Measurements from ENCODE around the gene LIX1L. TPM values are rescaled to one million over a fixed set of nuclear protein-coding genes. Genes with fewer than 3 reads are reported as not detected.

Gene LIX1L
- total RNA-seq, 1 donor from 2014 or later = 52.2 TPM

- H3K9me3 Mint-ChIP-seq (ENCODE audit: unreplicated experiment) = no peaks in the 10 kb centered on the region
- TF ChIP-seq CTCF (IDR thresholded peaks at IDR 0.05) = no peak
- DNase-seq (ENCODE audit: extremely low spot score, unreplicated experiment) = no peak
- no peaks in the 10 kb centered on the region for H3K27me3 Mint-ChIP-seq (ENCODE audit: unreplicated experiment)
- peak overlapping the region; percentile 98 for H3K27ac Mint-ChIP-seq (ENCODE audit: unreplicated experiment)
- H3K4me3 Mint-ChIP-seq (ENCODE audit: unreplicated experiment) = peak overlapping the region; percentile 90
- peaks cover 30% of the 10 kb centered on the region for H3K4me1 Mint-ChIP-seq (ENCODE audit: unreplicated experiment)
- H3K36me3 Mint-ChIP-seq (ENCODE audit: unreplicated experiment) = peaks cover 17% of the 10 kb centered on the region
Measured at GRCh38 chr1:145918992-145919939, 38.6 kb downstream of the LIX1L start.

DNA sequence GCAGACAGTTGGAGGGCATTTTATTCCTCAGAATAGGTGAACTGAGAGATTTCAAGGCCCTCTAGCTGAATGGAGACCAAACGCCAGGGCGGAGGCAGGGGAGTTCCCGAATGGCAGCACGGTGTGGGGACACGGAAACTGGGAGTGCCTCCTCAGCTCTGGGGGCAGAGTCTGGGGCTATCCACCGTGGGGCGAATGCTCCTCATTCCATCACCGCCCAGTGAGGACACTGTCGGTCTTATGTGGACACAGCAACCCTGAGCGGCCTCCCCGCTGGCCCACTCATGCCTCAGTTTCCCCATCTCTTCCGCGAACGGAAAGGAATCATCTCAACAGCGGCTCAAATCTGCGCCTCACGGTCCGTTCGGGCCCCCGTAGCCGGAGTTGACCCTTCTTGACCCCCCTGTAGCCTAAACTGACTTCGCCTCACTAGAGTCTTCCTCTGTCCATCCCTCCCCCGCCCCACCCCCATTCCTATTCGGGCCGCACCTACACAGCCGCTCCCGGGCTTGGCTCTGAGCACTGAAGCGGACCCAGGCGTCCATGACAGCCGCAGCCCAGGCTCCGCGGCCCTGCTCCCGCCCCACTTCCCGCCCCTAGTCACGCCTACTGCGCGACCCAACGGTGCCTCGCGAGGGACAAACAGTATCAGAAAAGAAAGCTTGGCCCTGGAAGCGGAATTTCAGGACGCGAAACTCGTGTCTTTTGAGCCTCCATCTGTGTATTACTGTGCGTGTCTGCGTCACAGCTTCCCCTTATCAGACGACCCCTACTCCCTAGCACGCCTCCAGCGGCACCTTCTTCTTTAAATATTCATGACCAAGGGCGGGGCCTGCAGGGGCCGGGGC lies 39.4 kb downstream of the LIX1L start, which contains the start of gene PEX11B:
Gene PEX11B (minus strand): TSS at position 574 of the 848 bp plus-strand sequence. CDS start 29 bp downstream, at position 545.
- Mint-ChIP-seq H3K9me3 (ENCODE audit: unreplicated experiment) (no peaks in the 10 kb centered on the region), H3K27me3 (ENCODE audit: unreplicated experiment) (no peaks in the 10 kb centered on the region), H3K27ac (ENCODE audit: unreplicated experiment) (peak within 1 kb of the TSS; percentile 98), H3K4me3 (ENCODE audit: unreplicated experiment) (peak within 1 kb of the TSS; percentile 90), H3K4me1 (ENCODE audit: unreplicated experiment) (peaks cover 30% of the 10 kb centered on the region), H3K36me3 (ENCODE audit: unreplicated experiment) (peaks cover 23% of the 10 kb centered on the region)
- no peak for TF ChIP-seq CTCF (IDR thresholded peaks at IDR 0.05)
- peak; percentile 92 for DNase-seq (ENCODE audit: extremely low spot score, unreplicated experiment)

GRCh38 chr1:145917595-145917994 lies 40.2 kb downstream of the LIX1L start:
- Mint-ChIP-seq H3K4me1 (ENCODE audit: unreplicated experiment) (peaks cover 30% of the 10 kb centered on the region), H3K27me3 (ENCODE audit: unreplicated experiment) (no peaks in the 10 kb centered on the region), H3K27ac (ENCODE audit: unreplicated experiment) (peak overlapping the region; percentile 98), H3K4me3 (ENCODE audit: unreplicated experiment) (peak overlapping the region; percentile 90), H3K9me3 (ENCODE audit: unreplicated experiment) (no peaks in the 10 kb centered on the region), H3K36me3 (ENCODE audit: unreplicated experiment) (peaks cover 26% of the 10 kb centered on the region)
- DNase-seq (ENCODE audit: extremely low spot score, unreplicated experiment) = no peak
- no peak for TF ChIP-seq CTCF (IDR thresholded peaks at IDR 0.05)

- H3K9me3 Mint-ChIP-seq (ENCODE audit: unreplicated experiment) = no peaks in the 10 kb centered on the region
- H3K4me3 Mint-ChIP-seq (ENCODE audit: unreplicated experiment) = peak overlapping the region; percentile 62
- H3K4me1 Mint-ChIP-seq (ENCODE audit: unreplicated experiment) = peaks cover 30% of the 10 kb centered on the region
- H3K36me3 Mint-ChIP-seq (ENCODE audit: unreplicated experiment) = peaks cover 33% of the 10 kb centered on the region
- no peak for TF ChIP-seq CTCF (IDR thresholded peaks at IDR 0.05)
- H3K27ac Mint-ChIP-seq (ENCODE audit: unreplicated experiment) = no peak overlapping the region
- H3K27me3 Mint-ChIP-seq (ENCODE audit: unreplicated experiment) = no peaks in the 10 kb centered on the region
- no peak for DNase-seq (ENCODE audit: extremely low spot score, unreplicated experiment)
Measured at GRCh38 chr1:145916745-145917144, 41.1 kb downstream of the LIX1L start.

All from osteocyte (in vitro differentiated cells).